ENCODE results near the gene CNTLN.
"Not testable (repeated sequence)": the region's sequence is repeated elsewhere in the genome, so short reads cannot be mapped to it uniquely, and the experiment has no call there.

- not testable (repeated sequence) for TF ChIP-seq CTCF, EZH2, EZH2phosphoT487 (IDR thresholded peaks at IDR 0.05)
Observed at GRCh38 chr9:17290673-17291072, 155.8 kb downstream of the CNTLN start.
